Natural killer cell (primary cell): Measurements from ENCODE around the gene FAM222B. TPM values are rescaled to one million over a fixed set of nuclear protein-coding genes. Genes with fewer than 3 reads are reported as not detected.

ENCODE experiments used
- ATAC-seq, 3 donors: fragments of 150-1000 bp in 2 of 3; fragments of 200-7000 bp in 1 of 3; cut with Tn5 transposase; 1 replicate in 1 of 3; 2 replicates in 2 of 3; pipeline ENCODE4 v1.10.0; 2021; ENCODE audit warnings: mild to moderate bottlenecking in 2 of 3, moderate library complexity in 2 of 3
- DNase-seq, 2 donors: peaks; one replicate each; pipeline versions ENCODE4 v3.0.0 to v3.0.0-alpha.2; 2013 to 2021; ENCODE audit warnings: mixed read lengths in 1 of 2
- H3K27ac ChIP-seq: one replicate; pipeline ENCODE4 v1.5.1; 2013; ENCODE audit warnings: mild to moderate bottlenecking, low read length
- H3K27me3 ChIP-seq: one replicate; pipeline ENCODE4 v1.6.1; 2013; ENCODE audit warnings: low read length; ENCODE audit not compliant: control insufficient read depth, insufficient read depth
- H3K36me3 ChIP-seq: one replicate; pipeline ENCODE4 v1.6.1; 2013; ENCODE audit warnings: low read length; ENCODE audit not compliant: control insufficient read depth, insufficient read depth
- H3K4me1 ChIP-seq: one replicate; pipeline ENCODE4 v1.6.1; 2013; ENCODE audit warnings: low read length; ENCODE audit not compliant: control insufficient read depth, insufficient read depth
- H3K4me3 ChIP-seq: one replicate; pipeline ENCODE4 v1.5.1; 2013; ENCODE audit warnings: low read length
- H3K9me3 ChIP-seq: one replicate; pipeline ENCODE4 v1.6.1; 2013; ENCODE audit warnings: low read length; ENCODE audit not compliant: control insufficient read depth, insufficient read depth
- H3K27ac Mint-ChIP-seq, 2 donors: one replicate each; pipeline ENCODE4 v1.8.0; 2022; ENCODE audit warnings: mild to moderate bottlenecking in 2 of 2, mixed read lengths in 2 of 2, moderate library complexity in 1 of 2
- H3K27me3 Mint-ChIP-seq, 2 donors: one replicate each; pipeline ENCODE4 v1.8.0; 2022; ENCODE audit warnings: low read depth in 2 of 2, mixed read lengths in 2 of 2
- H3K36me3 Mint-ChIP-seq: one replicate; pipeline ENCODE4 v1.8.0; 2022; ENCODE audit warnings: mixed read lengths
- H3K4me1 Mint-ChIP-seq, 2 donors: one replicate each; pipeline ENCODE4 v1.8.0; 2022; ENCODE audit warnings: mixed read lengths in 2 of 2
- H3K4me3 Mint-ChIP-seq: one replicate; pipeline ENCODE4 v1.8.0; 2022; ENCODE audit warnings: mild to moderate bottlenecking, moderate library complexity, mixed read lengths
- H3K9me3 Mint-ChIP-seq, 2 donors: one replicate each; pipeline ENCODE4 v1.8.0; 2022; ENCODE audit warnings: mixed read lengths in 2 of 2
- CTCF ChIP-seq: fragments of 200-600 bp; IDR thresholded peaks from one replicate; pipeline ENCODE4 v1.8.0; 2022; ENCODE audit warnings: antibody characterized with exemption
- WGBS: methylation state at CpG from one replicate; pipeline ENCODE4 v1.1.7; 2013; ENCODE audit warnings: missing lambda C conversion rate; ENCODE audit not compliant: insufficient coverage; 5-methylcytosine and 5-hydroxymethylcytosine counted together
- intact Hi-C: fragments of 100-400 bp; cut with micrococcal nuclease; formaldehyde crosslinking; loops from one replicate; pipeline ENCODE4 v1.14.2; 2022
- total RNA-seq, 4 donors: library from RNA; stranded (reverse); fragments of 120-200 nt in 1 of 4; gene quantifications; one replicate each; pipeline versions ENCODE4 v1.2.3 to v1.2.4, GENCODE V29; 2013 to 2022

FAM222B gene
- total RNA-seq, 3 donors from 2014 or later (not counting 1 experiment from before 2014, with no cell fraction given): 16.9 to 26.0 (median 20.0) TPM

- no peak overlapping the region for H3K4me3 Mint-ChIP-seq
- Histone ChIP-seq H3K27ac (no peak overlapping the region), H3K36me3 (peaks cover 24% of the 10 kb centered on the region), H3K27me3 (no peaks in the 10 kb centered on the region), H3K4me1 (no peaks in the 10 kb centered on the region), H3K4me3 (no peak overlapping the region), H3K9me3 (no peaks in the 10 kb centered on the region)
- no peak for TF ChIP-seq CTCF
- no peaks in the 10 kb centered on the region for H3K27me3 Mint-ChIP-seq
- no peaks in the 10 kb centered on the region for H3K9me3 Mint-ChIP-seq
- ATAC-seq: no peak
- no peaks in the 10 kb centered on the region for H3K36me3 Mint-ChIP-seq
- no peaks in the 10 kb centered on the region for H3K4me1 Mint-ChIP-seq
- intact Hi-C loops: no loop called here
- WGBS: 91% methylated on average over 2 of the region's 3 CpGs
- H3K27ac Mint-ChIP-seq: peak overlapping the region in 1 of 2 donors; percentile 21
- no peak for DNase-seq
Measured at GRCh38 chr17:28862561-28862960, 20.0 kb upstream of the FAM222B start.

DNA sequence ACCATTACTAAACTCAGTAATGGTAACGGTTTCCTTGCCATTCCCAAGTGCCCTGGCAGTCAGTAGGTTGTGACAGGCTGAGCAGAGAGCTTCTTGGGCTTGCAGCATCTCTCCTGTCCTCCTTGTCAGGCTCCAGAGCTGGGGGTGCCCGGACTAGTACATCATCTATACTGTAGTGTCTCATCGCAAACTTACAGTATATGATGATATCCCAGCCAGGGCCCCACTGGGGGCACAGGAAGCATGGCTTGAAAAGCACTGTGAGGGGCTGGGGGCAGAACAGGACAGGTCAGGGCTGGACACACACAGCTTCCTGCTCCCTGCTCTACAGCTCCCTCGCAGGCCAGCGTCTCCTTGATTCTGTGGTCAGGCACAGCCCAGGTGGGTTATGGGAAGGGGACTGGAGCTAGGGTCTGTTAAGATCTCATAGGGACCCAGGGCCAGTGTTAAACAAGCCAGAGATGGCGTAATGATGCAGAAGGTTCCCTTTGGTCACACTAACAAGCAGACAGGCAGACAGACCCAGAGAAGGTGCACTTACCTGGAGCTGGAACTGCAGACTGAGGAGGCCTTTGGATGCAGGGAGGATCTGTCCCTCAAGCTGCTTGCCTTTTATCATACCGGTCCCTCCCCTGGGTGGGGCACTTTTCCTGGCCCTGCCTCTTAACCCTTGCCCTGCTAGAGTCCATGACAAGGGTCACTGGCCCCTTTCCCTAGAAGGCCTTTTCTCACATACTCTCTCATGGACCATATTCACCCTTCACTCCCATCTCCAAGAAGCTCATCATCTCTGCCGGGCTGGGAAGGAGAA lies 19.0 kb upstream of the FAM222B start:
- DNase-seq (no peak), ATAC-seq (no peak)
- intact Hi-C loops: no loop called here
- no peaks in the 10 kb centered on the region for H3K36me3 Mint-ChIP-seq
- no peak for TF ChIP-seq CTCF
- H3K4me1 Mint-ChIP-seq: no peaks in the 10 kb centered on the region
- H3K27me3 Mint-ChIP-seq: no peaks in the 10 kb centered on the region
- H3K27ac Mint-ChIP-seq: peak overlapping the region in 1 of 2 donors; percentile 21
- 86% methylated on average over 8 of the region's 8 CpGs for WGBS
- Histone ChIP-seq H3K9me3 (no peaks in the 10 kb centered on the region), H3K36me3 (peaks cover 27% of the 10 kb centered on the region), H3K27ac (no peak overlapping the region), H3K4me3 (no peak overlapping the region), H3K27me3 (no peaks in the 10 kb centered on the region), H3K4me1 (no peaks in the 10 kb centered on the region)
- no peaks in the 10 kb centered on the region for H3K9me3 Mint-ChIP-seq
- no peak overlapping the region for H3K4me3 Mint-ChIP-seq

GRCh38 chr17:28860363-28860808 lies 17.8 kb upstream of the FAM222B start:
- 97% methylated on average over 4 of the region's 4 CpGs for WGBS
- Mint-ChIP-seq H3K36me3 (no peaks in the 10 kb centered on the region), H3K27me3 (no peaks in the 10 kb centered on the region), H3K27ac (no peak overlapping the region), H3K4me3 (no peak overlapping the region), H3K4me1 (peaks cover under 1 to 2% of the 10 kb centered on the region in 2 donors), H3K9me3 (no peaks in the 10 kb centered on the region)
- peaks cover 3% of the 10 kb centered on the region for H3K4me1 ChIP-seq
- no peak for TF ChIP-seq CTCF
- ATAC-seq (no peak), DNase-seq (no peak)
- H3K27me3 ChIP-seq: no peaks in the 10 kb centered on the region
- no peak overlapping the region for H3K27ac ChIP-seq
- H3K9me3 ChIP-seq: no peaks in the 10 kb centered on the region
- peaks cover 27% of the 10 kb centered on the region for H3K36me3 ChIP-seq
- intact Hi-C loops: no loop called here
- H3K4me3 ChIP-seq: no peak overlapping the region
